ENCODE data around the gene SLC37A1. TPM values are rescaled to one million over a fixed set of nuclear protein-coding genes. Genes with fewer than 3 reads are reported as not detected.
A peak's percentile ranks its signal among the peaks of the same experiment; 100 is the strongest.

SLC37A1 gene
- total RNA-seq, 1 experiment from 2014 or later = not detected

- no peak for DNase-seq (ENCODE audit: low read depth)
These were observed 12.7 kb downstream of the SLC37A1 start for GRCh38 chr21:42526379-42526727.

- no peak for DNase-seq (ENCODE audit: low read depth)
These were observed 13.5 kb downstream of the SLC37A1 start for GRCh38 chr21:42527127-42527488.

- no peak for DNase-seq (ENCODE audit: low read depth)
These were observed 14.0 kb downstream of the SLC37A1 start for GRCh38 chr21:42527489-42528158.

- DNase-seq (ENCODE audit: low read depth) = no peak
These were observed 16.5 kb downstream of the SLC37A1 start for GRCh38 chr21:42530167-42530518.

- DNase-seq (ENCODE audit: low read depth) = no peak
These were observed 18.1 kb downstream of the SLC37A1 start for GRCh38 chr21:42531771-42532170.

GRCh38 chr21:42532466-42533181 is 19.0 kb downstream of the SLC37A1 start:
- peak; percentile 32 for DNase-seq (ENCODE audit: low read depth)

GRCh38 chr21:42533306-42533962 is 19.8 kb downstream of the SLC37A1 start:
- no peak for DNase-seq (ENCODE audit: low read depth)

- DNase-seq (ENCODE audit: low read depth) = no peak
These were observed 20.3 kb downstream of the SLC37A1 start for GRCh38 chr21:42533963-42534355.

- DNase-seq (ENCODE audit: low read depth) = no peak
These were observed 21.0 kb downstream of the SLC37A1 start for GRCh38 chr21:42534421-42535378.

GRCh38 chr21:42535602-42536171 is 22.0 kb downstream of the SLC37A1 start:
- DNase-seq (ENCODE audit: low read depth) = no peak

- no peak for DNase-seq (ENCODE audit: low read depth)
These were observed 22.9 kb downstream of the SLC37A1 start for GRCh38 chr21:42536601-42537000.

GRCh38 chr21:42537106-42537742 is 23.6 kb downstream of the SLC37A1 start:
- no peak for DNase-seq (ENCODE audit: low read depth)

GRCh38 chr21:42538479-42539275 is 25.0 kb downstream of the SLC37A1 start:
- no peak for DNase-seq (ENCODE audit: low read depth)

GRCh38 chr21:42539342-42539741 is 25.7 kb downstream of the SLC37A1 start:
- DNase-seq (ENCODE audit: low read depth) = no peak

- no peak for DNase-seq (ENCODE audit: low read depth)
These were observed 26.3 kb downstream of the SLC37A1 start for GRCh38 chr21:42539931-42540343.

- DNase-seq (ENCODE audit: low read depth) = no peak
These were observed 26.7 kb downstream of the SLC37A1 start for GRCh38 chr21:42540396-42540795.

GRCh38 chr21:42541174-42541573 is 27.5 kb downstream of the SLC37A1 start:
- no peak for DNase-seq (ENCODE audit: low read depth)

GRCh38 chr21:42541618-42542017 is 28.0 kb downstream of the SLC37A1 start:
- DNase-seq (ENCODE audit: low read depth) = no peak

- no peak for DNase-seq (ENCODE audit: low read depth)
These were observed 28.5 kb downstream of the SLC37A1 start for GRCh38 chr21:42542196-42542595.

GRCh38 chr21:42542596-42542995 is 28.9 kb downstream of the SLC37A1 start:
- DNase-seq (ENCODE audit: low read depth) = no peak
